Pancreas (tissue), 10 donors: ENCODE data around the gene TMEM135. TPM values are rescaled to one million over a fixed set of nuclear protein-coding genes. Genes with fewer than 3 reads are reported as not detected.

Experiments used
- ATAC-seq, 4 donors: fragments of 200-7000 bp; cut with Tn5 transposase; one replicate each; pipeline versions ENCODE4 v1.8.0 to v1.9.1; 2020; ENCODE audit warnings: mild to moderate bottlenecking in 4 of 4, moderate library complexity in 4 of 4
- DNase-seq, 6 donors: peaks; one replicate each; pipeline ENCODE4 v3.0.0-alpha.2; 2020
- FAIRE-seq: peaks from 2 replicates; lab custom pipeline; 2012; peaks lifted over from hg19 to GRCh38; lab: Jason Lieb, UNC
- H3K27ac ChIP-seq, 4 donors: fragments of 200-600 bp; sonication (generic); 1 replicate in 3 of 4; 2 replicates in 1 of 4; pipeline versions ENCODE4 v1.5.0 to v1.8.0; 2020
- H3K27me3 ChIP-seq, 4 donors: fragments of 200-600 bp; one replicate each; pipeline ENCODE4 v1.8.0; 2021
- H3K36me3 ChIP-seq, 3 donors: fragments of 200-600 bp; sonication (generic) in 1 of 3; one replicate each; pipeline versions ENCODE4 v1.5.0 to v1.8.0; 2020 to 2021
- H3K4me1 ChIP-seq, 3 donors: fragments of 200-600 bp; one replicate each; pipeline ENCODE4 v1.8.0; 2021
- H3K4me3 ChIP-seq, 4 donors: fragments of 200-600 bp; sonication (generic) in 2 of 4; one replicate each; pipeline versions ENCODE4 v1.5.0 to v1.8.0; 2020 to 2021
- H3K9me3 ChIP-seq, 4 donors: fragments of 200-600 bp; one replicate each; pipeline ENCODE4 v1.8.0; 2021
- whole genome bisulfite sequencing, 2 donors: extraction: QIAGEN DNeasy Blood & Tissue Kit; methylation state at CpG; one replicate each; pipeline ENCODE4 v1.1.7; 2013; 5-methylcytosine and 5-hydroxymethylcytosine counted together
- intact Hi-C, 3 donors: fragments of 100-400 bp; cut with DNase I; formaldehyde crosslinking; loops; one replicate each; pipeline versions ENCODE4 v1.11.1 to v1.14.2; 2022
- polyA plus RNA-seq, 2 donors: library from polyadenylated mRNA; stranded (reverse); fragments of 200-250 nt; gene quantifications; one replicate each; pipeline ENCODE4 v1.2.3, GENCODE V29; 2013
- total RNA-seq, 6 donors: library from RNA; stranded (reverse); fragmentation: NEBNext Ultra II Directional in 4 of 6; extraction: Animal tissue kit (Norgen Biotek cat#: 25700) in 4 of 6; gene quantifications; one replicate each; pipeline versions ENCODE4 v1.2.1 to v1.2.4, GENCODE V29; 2021 to 2023
- TF ChIP-seq, protein P1 (sequence below), 4 donors: fragments of 200-600 bp; sonication (generic) in 3 of 4; IDR thresholded peaks; one replicate each; pipeline versions ENCODE4 v1.5.0 to v1.8.0; 2021; ENCODE audit warnings: antibody characterized with exemption in 4 of 4
- donor health status: healthy with polysubstance abuse.
- donor health status: DM: no; HTN: no; CAD: no; lungs with moderate emphysema.
- donor health status: DM: no; HTN: no; CAD: no.
- donor health status: control.
- donor health status: control.
- donor health status: Bipolar disorder and iron deficiency.
- donor health status: DM: yes; HTN: yes; CAD: no.
- donor health status: DM: no; HTN: no; CAD: no.
- donor health status: DM: no; HTN: no; CAD: no.
- donor health status: DM: yes; HTN: yes; CAD: no.

Gene TMEM135
- total and polyA plus RNA-seq, 8 donors: 2.6 to 10.1 (median 8.0) TPM

DNA sequence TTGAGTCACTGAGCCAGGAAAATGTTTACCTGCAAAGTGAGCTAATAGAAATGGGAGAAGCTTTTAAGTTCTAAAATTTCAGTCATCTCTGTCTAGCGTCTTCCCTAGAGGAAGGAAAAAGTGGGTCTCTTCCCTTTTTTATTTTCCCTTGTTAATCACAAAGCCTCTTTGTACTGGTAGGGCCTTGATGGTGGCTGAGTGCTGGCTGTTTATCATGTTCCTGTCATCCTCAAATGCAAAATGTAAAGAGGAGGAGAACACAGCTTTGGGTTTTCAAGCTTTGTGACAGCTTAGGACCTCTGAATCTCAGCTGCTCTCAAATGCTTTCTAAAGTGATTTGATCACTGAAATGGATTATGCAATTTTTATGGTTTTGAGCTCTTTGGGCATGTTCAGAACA is 222.0 kb downstream of the TMEM135 start:
- ATAC-seq: no peak
- no peak overlapping the region for H3K4me3 ChIP-seq
- H3K9me3 ChIP-seq: no peaks in the 10 kb centered on the region
- no peaks in the 10 kb centered on the region for H3K27me3 ChIP-seq
- 65 to 69% methylated on average over 1 of the region's 1 CpG for WGBS, 2 donors
- no peak for DNase-seq
- intact Hi-C loops: no loop called here
- H3K4me1 ChIP-seq: peaks cover 0 to 6% (median 0%) of the 10 kb centered on the region in 3 donors
- H3K27ac ChIP-seq: no peak overlapping the region
- TF ChIP-seq, protein P1, sequence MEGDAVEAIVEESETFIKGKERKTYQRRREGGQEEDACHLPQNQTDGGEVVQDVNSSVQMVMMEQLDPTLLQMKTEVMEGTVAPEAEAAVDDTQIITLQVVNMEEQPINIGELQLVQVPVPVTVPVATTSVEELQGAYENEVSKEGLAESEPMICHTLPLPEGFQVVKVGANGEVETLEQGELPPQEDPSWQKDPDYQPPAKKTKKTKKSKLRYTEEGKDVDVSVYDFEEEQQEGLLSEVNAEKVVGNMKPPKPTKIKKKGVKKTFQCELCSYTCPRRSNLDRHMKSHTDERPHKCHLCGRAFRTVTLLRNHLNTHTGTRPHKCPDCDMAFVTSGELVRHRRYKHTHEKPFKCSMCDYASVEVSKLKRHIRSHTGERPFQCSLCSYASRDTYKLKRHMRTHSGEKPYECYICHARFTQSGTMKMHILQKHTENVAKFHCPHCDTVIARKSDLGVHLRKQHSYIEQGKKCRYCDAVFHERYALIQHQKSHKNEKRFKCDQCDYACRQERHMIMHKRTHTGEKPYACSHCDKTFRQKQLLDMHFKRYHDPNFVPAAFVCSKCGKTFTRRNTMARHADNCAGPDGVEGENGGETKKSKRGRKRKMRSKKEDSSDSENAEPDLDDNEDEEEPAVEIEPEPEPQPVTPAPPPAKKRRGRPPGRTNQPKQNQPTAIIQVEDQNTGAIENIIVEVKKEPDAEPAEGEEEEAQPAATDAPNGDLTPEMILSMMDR (IDR thresholded peaks at IDR 0.05): no peak
- no peaks in the 10 kb centered on the region for H3K36me3 ChIP-seq
- FAIRE-seq: no peak

DNA sequence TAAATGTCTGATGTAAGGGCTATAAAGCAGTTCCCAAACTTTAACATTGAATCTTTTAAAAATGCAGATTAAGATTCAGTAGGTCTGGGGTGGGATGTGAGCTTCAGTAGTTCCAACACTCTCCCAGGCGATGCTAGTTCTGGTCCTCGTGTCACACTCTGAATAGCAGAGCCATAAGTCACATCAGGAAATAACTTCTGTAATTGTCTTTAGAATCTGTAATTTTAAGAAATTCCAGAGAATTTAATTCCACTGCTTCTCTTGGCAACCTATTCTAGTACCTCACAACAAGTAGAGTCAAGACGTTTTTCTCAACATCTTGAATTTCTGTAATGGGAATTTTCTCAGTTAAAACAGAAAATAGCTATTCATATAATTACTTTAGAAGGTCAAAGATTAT is 223.1 kb downstream of the TMEM135 start:
- intact Hi-C loops: no loop called here
- FAIRE-seq (no peak), DNase-seq (no peak)

DNA sequence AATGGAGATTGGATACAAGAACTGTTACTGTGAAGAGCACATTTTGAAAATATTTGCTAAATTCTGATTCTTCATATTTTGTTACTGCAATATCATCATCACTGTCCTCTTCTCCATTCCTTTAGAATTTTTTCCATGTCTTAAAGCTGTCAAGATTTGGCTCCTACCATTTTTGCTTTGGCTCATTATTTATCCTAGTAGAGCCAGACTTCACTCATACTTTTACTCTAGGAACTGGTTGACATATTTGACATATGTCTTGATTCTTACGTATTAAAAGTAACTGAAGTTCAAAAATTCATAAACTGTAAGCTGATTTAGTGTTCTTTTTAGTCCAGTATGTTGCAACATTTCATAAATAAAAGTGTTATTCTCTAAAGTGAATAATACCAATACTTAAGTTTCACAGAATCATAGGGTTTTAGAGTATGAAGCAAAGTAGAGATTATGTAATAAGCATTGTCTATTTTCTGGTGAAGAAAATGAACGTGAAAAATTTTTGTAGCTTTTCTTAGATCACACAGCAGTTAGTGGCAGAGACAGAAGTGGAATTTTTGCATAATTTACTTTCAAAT is 225.6 kb downstream of the TMEM135 start:
- intact Hi-C loops: no loop called here
- peaks cover 0 to 6% (median 0%) of the 10 kb centered on the region in 3 donors for H3K4me1 ChIP-seq
- no peaks in the 10 kb centered on the region for H3K9me3 ChIP-seq
- no peak overlapping the region for H3K4me3 ChIP-seq
- TF ChIP-seq, protein P1 (IDR thresholded peaks at IDR 0.05): no peak
- H3K36me3 ChIP-seq: no peaks in the 10 kb centered on the region
- WGBS, 2 donors: 63 to 67% methylated on average over 2 of the region's 2 CpGs
- H3K27ac ChIP-seq: no peak overlapping the region
- FAIRE-seq (peak; percentile 5), ATAC-seq (no peak), DNase-seq (no peak)
- H3K27me3 ChIP-seq: no peaks in the 10 kb centered on the region

More for the DNA sequence above, 223.1 kb downstream of the TMEM135 start:
- no peak for ATAC-seq
- no peaks in the 10 kb centered on the region for H3K27me3 ChIP-seq
- H3K4me1 ChIP-seq: peaks cover 0 to 6% (median 0%) of the 10 kb centered on the region in 3 donors
- H3K9me3 ChIP-seq: no peaks in the 10 kb centered on the region
- WGBS, 2 donors: 70 to 77% methylated on average over 3 of the region's 3 CpGs
- TF ChIP-seq, protein P1 (IDR thresholded peaks at IDR 0.05): no peak
- no peaks in the 10 kb centered on the region for H3K36me3 ChIP-seq
- H3K27ac ChIP-seq: no peak overlapping the region
- H3K4me3 ChIP-seq: no peak overlapping the region

DNA sequence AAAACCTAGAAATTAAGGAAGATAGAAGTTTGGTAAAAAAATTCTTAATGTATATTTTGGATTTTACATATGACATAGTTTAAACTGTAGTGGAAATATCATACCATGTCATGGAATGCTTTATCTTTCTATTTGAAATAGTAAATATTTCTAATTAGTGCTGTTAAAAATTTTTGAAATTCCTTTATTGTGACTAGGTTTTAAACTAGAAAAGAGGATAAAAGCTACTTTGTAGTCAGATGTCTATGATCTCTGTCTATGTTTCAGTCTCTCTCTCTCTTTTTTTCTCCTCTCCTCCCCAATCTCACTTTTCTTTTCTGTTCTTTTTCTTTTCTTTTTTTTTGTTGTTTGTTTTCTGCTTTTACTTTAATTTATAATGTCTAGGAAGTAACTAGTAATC is 226.2 kb downstream of the TMEM135 start:
- Histone ChIP-seq H3K27me3 (no peaks in the 10 kb centered on the region), H3K27ac (no peak overlapping the region), H3K9me3 (no peaks in the 10 kb centered on the region), H3K36me3 (no peaks in the 10 kb centered on the region), H3K4me1 (peaks cover 0 to 6% (median 0%) of the 10 kb centered on the region in 3 donors), H3K4me3 (no peak overlapping the region)
- no peak for DNase-seq
- intact Hi-C loops: no loop called here
- FAIRE-seq: no peak
- no peak for ATAC-seq
- TF ChIP-seq, protein P1 (IDR thresholded peaks at IDR 0.05): no peak

DNA sequence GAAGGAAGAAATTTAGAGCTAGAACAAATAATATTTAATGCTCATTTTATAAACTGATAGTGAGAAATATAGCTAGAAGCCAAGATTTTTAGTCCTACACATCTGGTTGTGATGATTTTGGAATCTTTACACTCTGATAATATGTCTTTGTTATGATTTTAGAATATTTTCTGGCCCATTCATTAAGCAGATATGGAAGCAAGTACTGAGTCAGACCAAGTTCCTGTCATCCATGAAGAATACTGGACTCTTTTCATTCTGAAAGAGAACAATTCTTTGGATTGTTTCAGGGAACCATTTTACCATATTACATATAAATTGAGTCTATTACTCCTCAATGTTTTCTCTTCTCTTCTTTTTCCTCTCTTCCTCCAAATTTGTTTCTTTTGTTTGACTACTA is 227.4 kb downstream of the TMEM135 start:
- no peaks in the 10 kb centered on the region for H3K9me3 ChIP-seq
- H3K4me3 ChIP-seq: no peak overlapping the region
- no peaks in the 10 kb centered on the region for H3K27me3 ChIP-seq
- FAIRE-seq (no peak), ATAC-seq (no peak), DNase-seq (no peak)
- no peaks in the 10 kb centered on the region for H3K36me3 ChIP-seq
- H3K4me1 ChIP-seq: peaks cover 0 to 6% (median 0%) of the 10 kb centered on the region in 3 donors
- intact Hi-C loops: no loop called here
- TF ChIP-seq, protein P1 (IDR thresholded peaks at IDR 0.05): no peak
- H3K27ac ChIP-seq: no peak overlapping the region
